Thoracic aorta (tissue), 2 donors: ENCODE measurements around the gene DGKE. TPM values are rescaled to one million over a fixed set of nuclear protein-coding genes. Genes with fewer than 3 reads are reported as not detected.

Experiments
- ATAC-seq: fragments of 150-250 bp; one replicate; pipeline ENCODE4 v1.8.0; 2017; ENCODE audit warnings: low read depth; ENCODE audit not compliant: insufficient number of reproducible peaks, low FRiP score
- DNase-seq: peaks from one replicate; pipeline ENCODE4 v3.0.0-alpha.2; 2020; ENCODE audit warnings: low spot score
- H3K27ac ChIP-seq, 2 donors: fragments of 200-600 bp; sonication (generic); 1 replicate in 1 of 2; 2 replicates in 1 of 2; pipeline ENCODE4 v1.5.1; 2016; ENCODE audit warnings: mild to moderate bottlenecking in 2 of 2, moderate library complexity in 2 of 2
- H3K27me3 ChIP-seq: fragments of 200-600 bp; sonication (generic); replicated peaks from 2 replicates; pipeline ENCODE4 v1.6.0; 2016; ENCODE audit warnings: mild to moderate bottlenecking; ENCODE audit not compliant: insufficient read depth
- H3K36me3 ChIP-seq: fragments of 200-600 bp; sonication (generic); one replicate; pipeline ENCODE4 v1.5.1; 2016
- H3K4me1 ChIP-seq, 2 donors: fragments of 200-600 bp; sonication (generic); 1 replicate in 1 of 2; 2 replicates in 1 of 2; pipeline versions ENCODE4 v1.5.1 to v1.6.0; 2016; ENCODE audit warnings: low read depth in 2 of 2, mild to moderate bottlenecking in 1 of 2; ENCODE audit not compliant: control insufficient read depth in 1 of 2
- H3K4me3 ChIP-seq: fragments of 200-600 bp; sonication (generic); 2 replicates; pipeline ENCODE4 v1.5.1; 2016; ENCODE audit warnings: mild to moderate bottlenecking
- H3K9me3 ChIP-seq: fragments of 200-600 bp; sonication (generic); 2 replicates; pipeline ENCODE4 v1.5.1; 2016
- CTCF ChIP-seq: fragments of 200-600 bp; sonication (generic); IDR thresholded peaks from one replicate; pipeline ENCODE4 v1.5.1; 2019; ENCODE audit warnings: antibody characterized with exemption
- total RNA-seq, 2 donors: library from RNA; depleted of rRNA; stranded (reverse); fragments of >200 nt; gene quantifications; one replicate each; pipeline versions ENCODE4 v1.1.0 to v1.2.3, GENCODE V29; 2016

The DGKE gene
- total RNA-seq, 2 donors from 2014 or later: 8.7 to 9.9 TPM

DNA sequence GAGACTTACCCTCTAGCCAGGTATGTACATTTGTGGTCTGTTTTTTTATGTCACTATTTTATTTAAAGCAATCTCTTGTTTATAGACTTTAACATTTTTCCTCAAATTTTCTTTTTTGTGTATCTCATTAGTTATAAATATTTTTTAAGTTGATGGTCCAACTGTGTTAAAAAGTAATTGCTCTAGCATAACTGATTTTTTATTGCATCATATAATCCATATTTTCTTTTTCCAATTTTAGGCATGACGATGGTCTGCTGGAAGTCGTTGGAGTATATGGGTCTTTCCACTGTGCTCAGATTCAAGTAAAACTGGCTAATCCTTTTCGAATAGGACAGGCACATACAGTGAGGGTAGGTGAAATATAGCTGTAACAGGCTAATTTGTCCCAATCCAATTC, 27.9 kb downstream of the DGKE start:
- Histone ChIP-seq H3K4me3 (no peak overlapping the region), H3K36me3 (peaks cover 20% of the 10 kb centered on the region), H3K27me3 (no peaks in the 10 kb centered on the region), H3K27ac (no peak overlapping the region), H3K9me3 (no peaks in the 10 kb centered on the region), H3K4me1 (no peaks in the 10 kb centered on the region)
- no peak for TF ChIP-seq CTCF
- ATAC-seq (no peak), DNase-seq (no peak)

- Histone ChIP-seq H3K27ac (no peak overlapping the region), H3K9me3 (no peaks in the 10 kb centered on the region), H3K4me3 (no peak overlapping the region), H3K36me3 (peaks cover 20% of the 10 kb centered on the region), H3K4me1 (no peaks in the 10 kb centered on the region), H3K27me3 (no peaks in the 10 kb centered on the region)
- ATAC-seq (no peak), DNase-seq (no peak)
- no peak for TF ChIP-seq CTCF
Measured at GRCh38 chr17:56863974-56864373, 30.0 kb downstream of the DGKE start.

DNA sequence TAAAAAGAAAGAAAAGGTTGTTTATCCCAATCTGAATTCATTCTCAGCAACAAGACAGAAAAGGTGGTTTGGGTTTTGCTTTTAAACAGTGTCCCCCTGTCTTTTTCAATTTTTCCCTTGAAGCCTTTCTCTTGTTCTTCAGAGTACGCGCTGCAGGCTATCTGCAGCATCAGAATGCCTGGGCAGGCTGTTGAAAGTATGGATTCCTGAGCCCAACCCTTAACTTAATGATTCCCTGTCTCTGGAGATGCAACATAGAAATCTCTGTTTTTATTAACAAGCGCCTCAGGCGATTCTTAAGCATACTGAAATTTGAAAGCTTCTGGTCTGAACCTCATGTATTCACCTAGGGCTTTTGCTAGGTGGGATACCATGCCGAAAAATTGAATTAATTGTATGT, 32.1 kb downstream of the DGKE start:
- H3K27me3 ChIP-seq: no peaks in the 10 kb centered on the region
- no peaks in the 10 kb centered on the region for H3K9me3 ChIP-seq
- no peak for DNase-seq
- ATAC-seq: no peak
- no peaks in the 10 kb centered on the region for H3K4me1 ChIP-seq
- H3K27ac ChIP-seq: no peak overlapping the region
- peaks cover 14% of the 10 kb centered on the region for H3K36me3 ChIP-seq
- H3K4me3 ChIP-seq: no peak overlapping the region
- TF ChIP-seq CTCF: no peak

DNA sequence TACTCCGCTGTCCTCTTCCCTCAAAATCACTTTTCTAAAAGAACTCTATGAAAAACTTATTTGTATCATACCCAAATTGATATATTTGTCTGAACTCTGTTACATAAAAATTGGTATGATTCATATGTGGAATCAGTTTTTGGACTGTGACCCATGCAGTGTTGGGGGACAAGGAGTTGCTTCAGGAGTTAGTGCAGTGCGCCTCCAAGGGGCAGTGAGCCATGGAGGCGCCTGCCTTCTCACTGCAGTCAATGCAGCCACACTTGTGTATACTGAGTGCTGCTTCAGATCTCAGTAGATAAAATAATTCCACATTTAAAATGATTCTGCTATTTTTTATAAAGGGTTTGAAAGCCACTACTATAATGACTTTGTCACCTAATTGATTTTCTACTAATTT, 32.5 kb downstream of the DGKE start:
- Histone ChIP-seq H3K27ac (no peak overlapping the region), H3K9me3 (no peaks in the 10 kb centered on the region), H3K4me3 (no peak overlapping the region), H3K4me1 (no peaks in the 10 kb centered on the region), H3K36me3 (peaks cover 10% of the 10 kb centered on the region), H3K27me3 (no peaks in the 10 kb centered on the region)
- ATAC-seq (no peak), DNase-seq (no peak)
- no peak for TF ChIP-seq CTCF

DNA sequence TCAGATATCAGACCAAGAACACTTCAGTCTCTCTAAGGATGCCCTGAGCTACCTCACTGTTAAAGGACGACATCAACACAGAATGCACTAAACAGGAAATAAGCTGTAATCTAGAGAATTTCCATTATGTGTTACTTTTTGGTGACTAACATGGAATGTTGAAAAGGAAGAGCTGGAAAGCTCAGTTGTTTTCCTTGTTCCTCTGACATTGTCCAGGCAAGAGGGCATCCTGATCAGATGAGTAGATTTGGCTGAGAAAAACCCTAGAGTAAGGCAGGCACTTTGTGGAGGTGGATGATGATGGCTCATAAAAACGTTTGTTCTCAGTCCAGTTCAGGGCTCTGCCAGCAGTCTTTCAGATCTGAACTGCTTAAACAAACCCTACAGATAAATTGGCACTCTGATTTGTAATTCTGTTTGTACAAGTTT, 34.0 kb downstream of the DGKE start:
- Histone ChIP-seq H3K4me1 (no peaks in the 10 kb centered on the region), H3K36me3 (no peaks in the 10 kb centered on the region), H3K27ac (no peak overlapping the region), H3K27me3 (no peaks in the 10 kb centered on the region), H3K4me3 (no peak overlapping the region), H3K9me3 (no peaks in the 10 kb centered on the region)
- ATAC-seq (no peak), DNase-seq (no peak)
- TF ChIP-seq CTCF: no peak
